NCI-H526 (cell line): Measurements from ENCODE around the gene AGK.
"Not testable (repeated sequence)": the region's sequence is repeated elsewhere in the genome, so short reads cannot be mapped to it uniquely, and the experiment has no call there.

Source experiments
- DNase-seq, 2 experiments: peaks; one replicate each; lab custom pipeline; 2025; lab: John Stamatoyannopoulos, UW

Gene AGK

DNA sequence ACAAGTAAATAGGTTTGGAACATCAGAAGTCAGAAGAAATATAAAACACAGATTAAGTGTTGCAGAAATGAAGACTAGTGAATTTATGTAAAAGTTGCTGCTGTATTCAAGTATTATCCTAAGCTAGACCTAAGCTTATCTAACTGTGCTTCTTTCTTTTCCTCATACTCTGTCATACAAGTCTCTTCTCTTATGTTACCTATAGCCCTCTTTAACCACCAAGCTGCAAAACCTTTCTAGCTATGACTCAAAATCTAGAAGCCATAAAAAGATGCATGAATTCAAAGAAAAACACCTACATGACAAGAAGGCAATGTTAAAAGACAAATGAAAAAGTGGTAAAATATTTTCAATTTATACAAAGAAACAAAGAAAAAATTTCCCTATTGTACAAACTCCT is 127.8 kb downstream of the AGK start:
- no peak for DNase-seq

DNA sequence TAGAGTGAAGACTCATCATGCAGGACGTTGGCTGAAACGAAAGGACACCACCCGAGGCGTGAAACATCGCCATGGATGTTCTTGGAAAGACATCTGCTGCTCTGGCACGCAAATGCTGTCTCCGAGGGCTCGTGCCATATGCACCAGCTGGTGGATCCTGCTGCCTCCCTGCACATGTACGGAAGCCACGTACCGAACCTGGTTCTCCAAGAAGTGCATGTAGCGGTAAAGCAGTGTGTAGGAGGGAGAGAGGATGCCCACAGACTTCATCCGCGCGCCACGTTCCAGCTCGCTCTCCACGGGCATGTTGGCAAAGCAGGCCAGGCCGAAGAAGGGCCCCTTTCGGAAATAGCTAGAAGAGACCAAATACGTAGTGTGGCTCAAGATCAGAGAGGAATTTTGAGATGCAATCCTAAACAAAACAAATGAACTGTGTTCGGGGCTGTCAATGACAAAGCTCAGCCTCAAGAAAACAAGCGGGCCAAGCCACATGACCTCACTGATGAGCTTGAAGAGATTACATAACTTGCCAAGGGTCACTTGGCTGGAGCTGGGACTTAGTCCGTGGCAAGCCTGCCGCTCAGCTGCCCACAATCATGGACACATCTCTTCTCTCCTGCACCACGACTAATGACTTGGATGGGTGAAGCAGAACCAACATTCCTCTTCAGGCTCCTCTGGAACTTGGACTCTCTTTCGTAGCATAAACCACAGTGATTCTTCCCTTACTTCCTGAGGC is 134.2 kb downstream of the AGK start:
- no peak for DNase-seq

DNA sequence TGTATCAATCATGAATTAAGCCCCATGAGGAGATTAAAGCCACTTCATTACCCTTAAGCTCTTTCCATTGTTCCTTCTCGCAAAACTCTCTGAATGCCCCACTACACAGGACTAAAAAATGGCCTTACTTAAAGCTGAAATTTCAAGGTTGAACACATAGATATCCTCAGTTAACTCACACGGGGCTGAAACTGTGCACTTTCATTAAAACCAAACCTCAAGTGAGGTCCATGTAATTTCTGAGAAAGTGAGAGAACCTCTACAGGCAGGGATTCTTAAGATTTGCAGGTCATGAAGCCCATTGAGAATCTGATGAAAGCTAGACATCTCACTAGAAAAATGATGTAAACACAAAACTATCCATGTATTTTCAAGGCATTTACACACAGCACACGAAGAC is 134.9 kb downstream of the AGK start:
- no peak for DNase-seq

DNA sequence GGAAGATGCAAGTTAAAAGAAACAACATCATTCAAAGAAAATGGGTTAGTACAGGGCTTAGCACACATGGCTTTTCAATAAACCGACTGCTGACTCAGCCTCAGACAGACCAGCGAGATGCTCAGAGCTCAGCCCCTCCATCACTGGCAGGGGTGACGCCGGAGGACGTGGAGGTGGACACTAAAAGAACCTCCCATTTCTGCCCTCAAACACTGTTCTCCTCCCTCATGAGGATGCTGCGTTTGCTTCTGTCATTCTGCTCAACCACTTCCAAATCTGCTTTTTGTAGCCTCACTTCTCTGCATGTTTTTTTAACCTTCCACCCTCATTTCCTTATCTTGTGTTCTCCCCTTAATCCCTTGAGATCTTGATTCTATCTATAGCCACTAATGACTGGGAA is 135.5 kb downstream of the AGK start:
- DNase-seq, result no peak

DNA sequence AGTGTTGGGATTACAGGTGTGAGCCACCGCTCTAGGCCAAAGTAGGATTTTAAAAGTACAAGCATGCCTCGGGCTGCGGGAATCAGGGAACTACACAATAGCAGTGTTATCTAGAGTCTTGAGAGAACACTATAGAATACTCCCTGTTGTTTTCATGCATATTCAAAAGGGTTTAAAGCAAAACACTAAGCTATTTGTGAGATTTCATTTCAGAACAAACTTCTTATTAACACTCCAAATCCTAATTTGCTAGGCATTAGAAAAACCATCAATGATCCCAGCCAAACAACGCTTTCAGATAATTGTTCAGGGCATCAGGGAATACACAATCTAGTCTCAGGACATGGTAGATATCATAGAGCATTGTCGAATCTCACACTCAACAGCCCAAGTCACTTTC is 136.8 kb downstream of the AGK start:
- no peak for DNase-seq

DNA sequence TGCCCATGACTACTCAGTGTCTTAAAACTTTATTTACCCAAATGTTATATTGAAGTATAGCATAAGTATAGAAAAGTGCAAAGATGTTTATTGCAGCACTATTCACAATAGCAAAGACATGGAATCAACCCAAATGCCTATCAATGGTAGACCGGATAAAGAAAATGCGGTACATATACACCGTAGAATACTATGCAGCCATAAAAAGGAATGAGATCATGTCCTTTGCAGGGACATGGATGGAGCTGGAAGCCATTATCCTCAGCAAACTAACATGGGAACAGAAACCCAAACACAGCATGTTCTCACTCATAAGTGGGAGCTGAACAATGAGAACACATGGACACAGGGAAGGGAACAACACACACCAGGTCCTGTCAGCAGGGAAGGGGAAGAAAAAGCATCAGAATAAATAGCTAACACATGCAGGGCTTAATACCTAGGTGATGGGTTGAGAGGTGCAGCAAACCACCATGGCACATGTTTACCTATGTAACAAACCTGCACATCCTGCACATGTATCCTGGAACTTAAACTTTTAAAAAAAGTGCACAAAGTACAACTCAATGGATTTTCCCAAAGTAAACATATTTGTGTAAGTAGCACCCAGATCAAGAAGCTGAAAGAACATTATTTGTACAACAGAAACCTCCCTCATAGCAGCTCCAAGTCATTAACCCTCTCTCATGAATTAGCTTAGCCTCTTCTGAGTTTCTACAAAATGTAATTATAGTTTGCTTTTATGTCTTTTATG is 138.0 kb downstream of the AGK start:
- not testable (repeated sequence) for DNase-seq

DNA sequence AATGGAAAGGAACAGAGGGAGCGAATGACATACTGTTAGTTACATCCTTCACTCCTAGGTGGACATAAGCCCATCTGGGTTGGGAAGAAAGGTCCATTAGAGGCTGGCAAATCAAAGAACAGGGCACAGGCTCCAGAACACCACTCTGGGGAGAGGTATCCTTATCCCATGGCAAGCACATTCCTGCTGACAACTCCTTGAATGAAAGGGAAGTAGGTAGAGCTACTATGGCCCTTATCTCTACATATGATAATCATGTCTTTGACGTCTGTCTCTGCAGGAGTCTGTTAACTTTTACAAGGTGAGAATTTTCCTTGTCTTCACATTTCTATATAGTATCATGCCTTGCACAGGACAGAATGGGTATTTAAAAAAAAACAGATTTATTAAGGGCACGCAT is 140.3 kb downstream of the AGK start:
- DNase-seq, result no peak

DNA sequence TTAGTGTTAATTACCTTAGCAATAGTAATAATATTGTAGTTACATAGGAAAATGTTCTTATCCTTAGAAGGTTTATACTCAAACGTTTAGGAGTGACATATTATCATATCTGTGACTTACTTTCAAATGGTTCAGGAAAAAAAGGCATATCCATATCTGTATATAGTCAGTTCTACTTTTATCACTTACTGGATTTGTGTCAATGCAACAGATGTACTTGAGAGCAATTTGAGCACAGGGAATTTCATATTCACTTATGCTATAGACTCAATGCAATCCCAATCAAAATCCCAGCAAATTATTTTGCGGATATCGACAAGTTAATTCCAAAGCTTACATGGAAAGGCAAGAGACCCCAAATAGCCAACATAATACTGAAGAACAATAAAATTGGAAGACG is 140.8 kb downstream of the AGK start:
- DNase-seq, result no peak

DNA sequence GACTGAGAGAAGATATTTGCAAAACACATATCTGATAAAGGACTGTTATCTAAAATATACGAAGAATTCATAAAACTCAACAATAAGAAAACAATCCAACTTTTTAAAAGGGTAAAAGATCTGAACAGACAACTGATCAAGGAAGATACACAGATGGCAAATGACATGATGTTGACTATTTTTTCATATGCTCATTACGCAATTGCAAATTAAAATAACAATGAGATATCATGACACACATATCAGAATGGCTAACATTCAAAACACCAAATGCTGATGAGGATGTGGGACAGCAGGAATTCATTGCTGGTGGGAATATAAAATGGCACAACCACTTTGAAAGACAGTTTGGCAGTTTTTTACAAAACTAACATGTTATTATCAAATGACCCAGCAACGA is 141.9 kb downstream of the AGK start:
- no peak for DNase-seq

DNA sequence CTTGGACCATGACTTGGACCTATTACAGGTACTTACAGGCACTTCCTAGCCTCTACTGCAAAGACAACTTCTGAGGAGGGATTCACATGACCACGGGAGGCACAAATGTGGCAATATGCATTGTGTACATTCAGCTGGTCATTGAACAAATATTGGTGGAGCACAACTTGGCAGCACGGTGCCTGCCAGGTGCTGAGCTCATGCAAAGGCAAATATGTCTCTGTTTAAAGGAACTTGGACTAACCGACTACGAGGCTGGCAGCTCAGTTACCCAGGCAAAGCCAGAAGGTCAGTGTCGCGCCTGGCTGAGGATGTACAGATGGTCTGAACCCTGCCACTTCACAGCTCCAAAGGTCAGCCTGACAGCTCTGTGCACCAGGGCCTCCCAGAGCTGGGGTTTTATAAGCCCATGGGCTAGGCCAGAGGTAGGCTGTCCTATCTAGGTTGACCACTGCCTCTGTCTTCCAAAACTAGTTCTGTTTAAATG is 144.6 kb downstream of the AGK start:
- peak in 1 of 2 experiments; percentile 68 for DNase-seq

DNA sequence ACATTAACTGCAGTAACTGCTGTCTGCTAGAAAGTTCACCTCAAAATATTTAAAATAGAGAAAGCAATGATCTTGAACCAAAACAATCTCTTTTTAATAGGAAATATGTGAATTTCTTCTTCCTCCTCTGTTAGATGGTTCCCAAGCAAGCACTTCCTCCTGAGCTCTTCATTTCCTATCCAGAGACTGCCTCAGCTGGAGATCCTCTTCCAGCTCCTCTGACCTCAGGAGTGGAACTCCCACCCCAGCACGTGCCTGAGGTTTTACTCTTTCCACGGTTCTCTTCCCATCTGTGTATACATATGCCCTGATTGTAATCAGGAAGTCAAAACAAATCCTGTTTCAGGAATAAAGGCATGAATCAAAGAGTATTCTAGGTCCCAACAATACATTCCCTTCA is 145.1 kb downstream of the AGK start:
- DNase-seq, result no peak

DNA sequence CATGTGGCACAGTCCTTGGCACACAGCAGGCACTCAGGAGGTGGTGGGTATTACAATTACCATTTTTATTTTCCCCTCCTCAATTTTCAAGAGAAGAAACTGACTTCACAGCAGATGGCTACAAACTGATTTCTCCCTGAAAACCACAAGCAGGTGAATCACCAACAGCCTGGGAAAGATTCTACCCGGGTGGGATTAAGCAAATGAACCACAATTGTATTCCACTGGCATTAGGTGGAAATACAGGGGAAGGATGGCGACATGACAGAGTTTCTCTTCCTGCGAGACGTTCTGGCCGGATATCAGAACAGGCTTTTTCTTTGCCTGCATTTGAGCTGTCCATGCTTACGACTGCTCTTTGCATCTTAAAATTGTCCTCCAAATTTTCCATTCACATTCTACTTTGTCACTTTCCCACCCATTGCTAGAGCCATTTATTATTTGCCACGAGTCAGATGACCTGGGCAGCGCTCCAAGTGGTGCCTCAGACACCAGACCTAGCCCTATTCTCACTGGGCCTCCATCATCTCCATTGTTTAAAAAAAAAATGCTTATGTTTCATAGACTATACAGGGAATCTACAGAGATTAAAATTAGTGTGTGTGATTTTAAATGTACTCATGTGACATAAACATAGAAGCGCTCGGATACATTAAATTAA is 146.1 kb downstream of the AGK start:
- DNase-seq, result peak; percentile 66 to 79

DNA sequence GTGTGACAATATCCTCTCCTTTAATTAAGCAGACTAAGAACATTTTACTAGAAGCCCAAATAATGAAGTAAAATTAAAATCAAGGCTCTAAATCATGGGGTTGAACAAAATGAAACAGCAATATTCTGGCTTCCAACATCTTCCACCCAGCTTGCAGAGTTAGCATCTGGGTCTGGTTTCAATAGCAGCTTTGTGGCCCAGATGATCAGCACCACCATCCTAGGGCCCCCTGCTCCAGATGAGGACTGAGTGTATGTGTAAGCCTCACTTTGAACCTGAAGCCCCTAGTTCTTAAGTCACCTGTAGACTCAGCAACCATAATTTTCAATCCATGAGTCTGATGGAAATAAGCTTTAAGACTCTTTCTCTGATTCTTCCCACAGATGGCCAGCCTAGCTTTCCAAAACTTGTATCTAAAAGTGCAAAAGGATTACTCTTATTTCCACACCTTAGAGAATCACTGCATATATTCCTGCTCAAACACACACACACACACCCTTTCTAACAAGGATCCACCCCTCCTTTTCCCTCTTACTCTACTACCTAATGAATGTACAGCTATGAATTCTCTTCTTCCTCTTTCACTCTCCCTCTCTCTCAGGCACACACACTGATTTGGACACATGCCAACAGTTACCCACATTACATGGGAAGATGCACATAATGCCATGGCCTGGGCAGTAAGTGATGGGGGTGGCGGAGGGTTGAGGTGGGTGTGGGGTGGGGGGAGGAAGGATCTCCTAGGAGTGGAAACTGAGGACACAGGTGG is 147.2 kb downstream of the AGK start:
- peak in 1 of 2 experiments; percentile 6 for DNase-seq

DNA sequence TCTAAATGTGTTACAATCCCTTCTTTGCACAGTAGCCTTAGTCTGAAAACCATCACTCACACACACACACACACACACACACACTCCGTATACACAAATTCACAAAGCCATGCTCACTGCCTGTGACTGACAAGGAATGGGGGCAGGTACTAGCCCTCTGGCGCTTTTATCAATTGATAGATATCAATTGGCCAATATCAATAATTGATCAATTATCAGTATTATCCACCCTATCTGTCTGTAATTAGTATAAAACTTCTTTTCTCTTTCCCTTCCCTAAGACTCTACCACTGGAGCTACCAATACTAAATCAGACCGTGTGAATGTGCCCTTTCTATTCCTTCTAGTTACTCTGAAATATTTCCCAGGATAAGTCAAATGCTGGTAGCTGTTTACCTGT is 148.7 kb downstream of the AGK start:
- DNase-seq, result no peak

DNA sequence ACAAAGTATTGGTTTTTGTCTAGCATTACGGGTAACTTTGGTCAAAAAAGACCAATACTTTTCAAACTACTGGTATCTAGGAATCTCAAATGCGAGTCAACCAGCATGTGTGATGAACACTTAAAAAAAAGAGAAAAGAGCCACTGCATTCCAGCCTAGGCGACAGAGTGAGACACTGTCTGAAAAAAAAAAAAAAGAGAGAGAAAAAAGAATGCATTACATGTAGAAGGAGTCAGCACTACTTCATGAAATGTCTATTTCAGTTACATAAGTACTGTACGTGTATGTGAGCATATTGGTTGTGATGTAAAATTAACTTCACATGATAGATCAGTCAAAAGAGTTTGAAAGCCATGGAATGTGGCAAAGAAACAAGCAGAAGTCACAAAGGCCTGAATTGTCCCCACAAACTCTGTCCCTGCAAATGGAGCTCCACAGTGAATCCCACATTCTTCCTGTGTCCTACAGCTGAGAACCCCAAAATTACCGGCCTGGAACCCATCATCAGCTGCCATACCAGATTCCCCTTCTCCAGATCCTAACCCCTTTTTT is 149.2 kb downstream of the AGK start:
- DNase-seq, result no peak

DNA sequence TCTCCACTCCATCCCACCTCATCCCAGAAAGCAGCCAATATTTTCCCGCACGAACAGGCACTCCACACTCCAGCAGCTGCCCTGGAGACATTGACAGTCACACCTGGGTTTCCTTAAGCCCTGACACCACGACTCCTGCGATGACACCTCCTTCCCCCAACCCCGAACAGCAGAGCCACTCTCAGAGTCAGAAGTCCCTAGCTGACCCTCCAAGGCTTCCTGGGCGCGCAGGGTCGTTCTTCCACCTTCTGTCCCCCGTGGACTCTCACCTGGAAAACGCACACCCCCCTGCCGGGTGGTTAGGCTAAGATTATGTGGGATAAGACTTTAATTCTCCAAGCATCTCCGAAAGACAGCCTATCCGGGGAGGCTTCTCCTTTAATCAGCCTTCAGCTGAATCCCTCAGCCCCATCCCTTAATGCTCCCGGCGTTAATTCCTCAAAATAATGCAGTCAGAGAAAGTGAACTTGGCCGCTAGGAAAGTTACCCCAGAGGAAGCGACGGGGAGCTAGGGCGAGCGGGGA is 149.7 kb downstream of the AGK start:
- DNase-seq, result peak; percentile 31 to 49

DNA sequence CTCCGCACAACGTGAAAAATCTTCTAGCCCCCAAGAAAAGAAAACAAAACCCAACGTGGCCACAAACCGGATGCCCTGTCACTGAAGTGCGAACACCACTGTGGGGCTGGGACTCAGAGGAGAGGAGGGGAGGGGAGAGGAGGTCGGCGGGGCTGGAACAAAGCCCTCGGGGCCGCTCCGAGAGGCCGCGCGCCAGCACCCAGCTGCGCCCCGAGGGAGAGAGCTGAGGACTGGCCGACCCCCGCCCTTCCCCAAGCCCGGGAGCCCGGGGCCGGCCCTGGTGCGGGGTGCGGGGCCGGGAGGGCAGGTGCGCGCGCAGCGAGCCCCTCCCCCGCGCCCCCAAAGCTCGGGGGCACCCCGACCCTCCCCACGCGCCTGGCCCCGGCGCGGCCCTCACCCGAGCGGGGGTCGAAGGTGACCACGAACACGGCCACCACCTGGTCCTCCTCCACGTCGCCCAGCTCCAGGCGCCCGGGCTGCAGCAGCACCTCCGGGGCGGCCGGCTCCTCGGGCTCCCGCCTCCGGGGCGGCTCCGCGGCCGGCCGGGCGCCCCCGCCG is 150.4 kb downstream of the AGK start:
- peak; percentile 53 to 83 for DNase-seq

DNA sequence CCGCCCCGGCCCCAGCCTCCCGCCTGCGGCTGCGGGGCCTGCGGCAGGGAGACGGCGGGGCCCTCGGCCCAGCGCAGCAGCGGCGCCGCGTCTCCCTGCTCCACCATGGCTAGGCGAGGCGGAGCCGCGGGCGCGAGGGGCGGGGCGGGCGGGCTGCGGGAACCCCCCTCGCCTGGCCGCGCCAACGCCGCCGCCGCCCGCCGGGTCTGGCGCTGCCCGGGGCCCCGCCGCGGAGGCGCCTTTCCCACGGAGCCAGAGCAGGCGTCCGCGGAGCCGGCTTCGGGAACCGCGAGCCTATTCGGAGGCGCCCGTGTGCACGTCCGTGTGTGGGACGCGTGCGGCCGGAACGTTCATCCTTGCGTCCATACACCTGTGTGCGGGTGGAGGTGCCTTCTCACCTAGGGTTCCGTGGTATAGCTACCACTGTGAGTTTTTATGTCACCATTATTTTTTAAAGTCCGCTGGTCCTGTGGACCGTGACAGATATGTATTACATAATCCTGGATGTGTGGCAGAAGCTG is 150.9 kb downstream of the AGK start, which contains the start of gene DENND11:
Gene DENND11, minus strand, starts transcription at position 120 of the 521 bp plus-strand sequence. Its CDS starts 13 bp downstream, at position 107.
- peak; percentile 41 to 92 for DNase-seq

DNA sequence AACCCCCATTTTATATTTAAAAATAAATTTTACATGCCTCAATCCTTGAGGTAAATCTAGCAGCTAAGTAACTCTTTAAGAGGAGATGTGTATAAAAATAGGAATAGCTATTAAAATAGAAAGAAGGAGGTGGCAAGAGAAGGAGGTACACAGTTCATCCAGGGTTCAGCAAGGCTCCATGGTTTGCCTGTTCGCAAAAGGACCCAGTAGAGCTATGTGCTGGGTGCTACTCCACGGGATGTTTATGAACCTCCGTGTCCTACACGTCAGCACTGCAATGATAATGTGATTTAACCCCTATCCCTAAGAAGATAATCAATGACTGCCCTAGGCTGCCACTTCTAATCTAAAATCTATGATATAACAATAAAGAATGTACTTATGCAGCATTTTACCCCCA is 151.7 kb downstream of the AGK start:
- DNase-seq, result peak in 1 of 2 experiments; percentile 33

DNA sequence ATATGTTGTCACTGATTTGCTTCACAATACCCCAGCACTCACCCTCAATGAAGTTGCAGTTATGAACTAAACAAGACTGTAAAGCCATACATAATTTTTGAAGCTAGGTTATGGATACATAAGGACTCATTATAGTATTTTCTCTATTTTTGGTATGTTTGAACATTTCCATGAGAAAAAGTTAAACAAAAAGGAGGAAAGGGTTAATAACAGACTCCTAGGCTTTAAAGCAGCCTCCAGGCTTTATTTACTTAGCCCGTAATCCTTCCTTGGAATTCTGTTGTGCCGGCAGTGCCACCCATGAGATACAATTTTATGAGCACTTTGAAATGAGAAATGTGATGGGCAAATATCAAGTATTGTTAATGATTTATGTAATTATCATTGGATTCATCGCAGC is 152.9 kb downstream of the AGK start:
- peak in 1 of 2 experiments; percentile 16 for DNase-seq

DNA sequence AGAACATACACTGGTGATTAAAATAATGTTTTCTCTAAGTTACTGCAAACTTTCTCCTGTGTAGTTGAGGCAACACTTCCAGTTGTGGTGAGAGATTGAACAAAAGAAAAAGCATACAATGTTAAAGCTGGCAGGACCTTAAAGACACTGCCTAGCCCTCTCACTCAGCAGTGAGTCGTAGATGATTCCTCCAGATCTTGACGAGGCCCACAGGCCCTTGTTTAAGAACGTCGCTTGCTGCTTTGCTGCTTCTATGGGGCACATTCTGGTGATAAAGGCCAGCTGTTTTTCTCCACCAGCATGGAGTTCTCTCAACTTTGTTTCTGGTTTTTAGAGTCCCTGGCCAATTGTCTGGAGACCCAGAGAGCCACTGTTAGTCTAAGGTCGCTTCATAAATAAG is 153.5 kb downstream of the AGK start:
- DNase-seq, result no peak
